Putamen (tissue), 1 donor: ENCODE data around the gene PIGM.
"Not testable (repeated sequence)": the region's sequence is repeated elsewhere in the genome, so short reads cannot be mapped to it uniquely, and the experiment has no call there.

Experiments used
- DNase-seq: peaks from one replicate; pipeline ENCODE4 v3.0.0-alpha.2; 2016; ENCODE audit warnings: low spot score

Gene PIGM

GRCh38 chr1:160061369-160062229, 29.8 kb upstream of the PIGM start:
- no peak for DNase-seq

GRCh38 chr1:160058087-160058486, 26.3 kb upstream of the PIGM start:
- DNase-seq, result no peak

GRCh38 chr1:160056648-160057169, 24.9 kb upstream of the PIGM start:
- no peak for DNase-seq

- DNase-seq, result no peak
These were observed 22.0 kb upstream of the PIGM start for GRCh38 chr1:160053548-160054365.

GRCh38 chr1:160052936-160053335, 21.1 kb upstream of the PIGM start:
- no peak for DNase-seq

- no peak for DNase-seq
These were observed 18.8 kb upstream of the PIGM start for GRCh38 chr1:160050619-160051018.

GRCh38 chr1:160050182-160050581, 18.4 kb upstream of the PIGM start:
- DNase-seq, result not testable (repeated sequence)

- no peak for DNase-seq
These were observed 17.3 kb upstream of the PIGM start for GRCh38 chr1:160049101-160049500.

GRCh38 chr1:160048335-160048734, 16.5 kb upstream of the PIGM start:
- no peak for DNase-seq

GRCh38 chr1:160047111-160047991, 15.6 kb upstream of the PIGM start:
- DNase-seq, result no peak

- DNase-seq, result peak; percentile 96
These were observed 14.8 kb upstream of the PIGM start for GRCh38 chr1:160046494-160047110.

- DNase-seq, result no peak
These were observed 13.9 kb upstream of the PIGM start for GRCh38 chr1:160045653-160046052.

GRCh38 chr1:160043543-160043942, 11.8 kb upstream of the PIGM start:
- DNase-seq, result no peak

- no peak for DNase-seq
These were observed 8.7 kb upstream of the PIGM start for GRCh38 chr1:160040476-160040875.

GRCh38 chr1:160032165-160032820, 503 bp upstream of the PIGM start:
- no peak for DNase-seq

- DNase-seq, result no peak
These were observed 979 bp downstream of the PIGM start for GRCh38 chr1:160030657-160031364.

GRCh38 chr1:160028426-160028825, 3.4 kb downstream of the PIGM start:
- DNase-seq, result no peak

GRCh38 chr1:160025314-160025713, 6.5 kb downstream of the PIGM start:
- DNase-seq, result no peak

GRCh38 chr1:160024195-160024905, 7.4 kb downstream of the PIGM start:
- no peak for DNase-seq
